GM19372 (cell line): ENCODE data around the gene CARS1.
"Not testable (repeated sequence)": the region's sequence is repeated elsewhere in the genome, so short reads cannot be mapped to it uniquely, and the experiment has no call there.

ENCODE experiments used
- ATAC-seq: cut with Tn5 transposase; IDR thresholded peaks from one replicate; pipeline ENCODE4 v1.9.1; 2021; ENCODE audit warnings: mild to moderate bottlenecking, low read depth, moderate library complexity; ENCODE audit not compliant: unreplicated experiment

CARS1 gene

DNA sequence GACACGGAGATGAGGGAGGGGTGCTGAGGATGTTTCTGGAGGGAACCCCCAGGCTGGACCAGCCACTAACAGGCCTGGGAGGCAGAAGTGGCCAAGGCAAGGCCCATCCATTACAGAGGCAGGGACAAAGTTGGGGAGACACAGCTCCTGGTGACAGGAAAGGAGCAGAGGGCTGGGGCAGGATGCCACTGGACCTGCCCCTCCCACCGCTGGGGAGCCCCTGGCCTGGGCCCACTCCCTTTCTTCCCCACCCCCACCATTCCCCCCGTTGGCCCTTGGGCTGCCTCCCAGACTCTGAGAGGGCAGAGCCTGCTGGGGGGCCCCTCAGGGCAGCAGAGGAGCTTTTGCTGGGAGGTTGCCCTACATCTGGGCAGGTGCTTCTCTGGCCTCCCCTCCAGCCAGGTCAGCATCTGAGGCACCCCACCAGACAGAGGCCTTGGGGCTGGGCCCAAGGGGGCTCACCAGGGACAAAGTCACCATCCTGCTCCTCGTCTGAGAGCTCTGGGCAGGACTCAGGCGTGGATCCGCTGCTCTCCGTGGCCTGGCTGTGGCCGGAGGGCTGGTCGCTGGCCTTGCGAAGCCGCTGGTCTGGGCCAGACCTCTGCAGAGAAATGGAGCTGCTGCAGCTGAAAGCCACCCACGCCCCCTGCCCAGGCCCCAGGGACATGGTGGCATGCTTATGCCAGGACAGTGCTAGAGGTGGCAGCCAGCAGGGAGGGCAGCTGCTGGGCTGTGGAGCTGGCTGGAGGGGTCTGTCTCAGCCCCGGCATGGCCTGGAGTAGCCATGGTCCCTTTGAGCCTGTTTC, 33.1 kb upstream of the CARS1 start:
- no peak for ATAC-seq

DNA sequence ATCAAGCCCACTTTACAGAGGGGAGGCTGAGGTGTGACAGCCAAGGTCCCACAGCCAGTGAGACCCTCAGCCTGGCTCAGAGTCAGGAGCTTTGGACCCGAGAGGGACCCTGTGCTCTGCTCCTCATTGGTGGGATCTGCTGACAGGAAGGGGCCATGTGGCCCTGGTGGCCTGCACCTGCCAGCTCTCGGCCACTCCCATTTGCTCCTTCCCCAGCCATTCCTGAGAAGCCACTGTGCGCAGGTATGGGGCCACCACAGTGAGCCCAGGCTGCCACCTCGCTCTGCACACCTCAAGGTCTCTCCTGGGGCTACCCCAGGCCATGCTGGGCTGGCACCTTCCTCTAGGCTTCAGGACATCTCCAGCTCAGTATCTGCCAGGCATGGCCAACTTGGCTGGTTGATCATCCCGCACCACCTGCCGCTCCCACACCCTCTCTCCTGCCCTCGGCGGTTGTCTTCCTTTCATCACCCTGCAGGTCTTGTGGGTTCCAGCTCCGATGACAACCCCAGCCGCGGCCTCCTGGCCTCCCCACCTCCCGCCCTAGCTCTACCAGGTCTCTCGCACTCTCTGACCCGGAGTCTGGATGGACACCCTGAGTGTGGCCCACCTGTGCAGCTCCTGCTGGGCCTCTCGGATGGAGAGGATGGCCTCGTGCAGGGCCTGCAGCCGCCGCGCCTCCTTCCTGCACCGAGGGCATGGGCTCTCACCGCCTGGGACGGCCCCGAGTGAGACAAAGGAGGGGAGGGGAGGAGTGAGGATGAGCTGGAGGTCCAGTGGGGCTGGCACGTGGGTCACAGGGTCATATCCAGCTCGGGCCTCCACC, 32.2 kb upstream of the CARS1 start:
- no peak for ATAC-seq

DNA sequence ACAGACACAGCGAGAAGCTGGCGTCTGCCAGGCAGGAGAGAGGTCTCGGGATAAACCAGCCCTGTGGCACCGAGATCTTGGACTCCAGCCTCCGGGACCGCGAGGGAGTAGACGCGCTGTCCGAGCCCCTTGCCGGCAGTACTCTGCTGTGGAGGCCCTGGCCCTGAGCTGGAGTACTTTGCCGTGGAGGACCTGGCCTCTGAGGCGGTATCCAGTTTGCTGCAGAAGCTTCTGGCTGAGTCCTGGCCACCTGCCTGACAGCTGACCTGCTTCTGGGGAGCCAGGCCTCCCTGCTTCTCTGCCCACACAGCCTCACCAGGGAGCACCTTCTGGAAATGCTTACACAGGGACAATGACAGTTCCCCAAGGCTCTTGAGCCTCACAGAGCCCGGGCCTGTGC, 31.6 kb upstream of the CARS1 start:
- ATAC-seq: no peak

GRCh38 chr11:3087821-3088800, 30.9 kb upstream of the CARS1 start:
- ATAC-seq: no peak

DNA sequence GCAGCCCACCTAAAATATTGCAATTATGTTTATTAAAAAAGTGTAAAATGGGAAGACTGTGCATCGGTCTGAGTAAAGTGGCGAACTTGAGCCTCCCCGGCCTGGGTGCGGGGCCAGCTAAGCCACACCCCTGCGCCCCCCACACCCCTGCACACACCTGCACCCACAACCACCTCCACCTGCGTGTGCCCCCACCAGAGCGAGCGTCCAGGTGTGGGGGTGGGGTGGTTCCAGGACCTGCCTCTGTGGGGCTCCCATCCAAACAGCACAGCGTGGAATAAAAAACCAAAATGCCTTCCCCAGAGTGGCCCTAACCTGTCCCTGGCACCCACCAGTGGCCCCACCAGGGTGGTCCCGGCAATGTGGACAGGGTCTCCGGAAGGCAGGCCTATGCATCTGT, 30.1 kb upstream of the CARS1 start:
- no peak for ATAC-seq

DNA sequence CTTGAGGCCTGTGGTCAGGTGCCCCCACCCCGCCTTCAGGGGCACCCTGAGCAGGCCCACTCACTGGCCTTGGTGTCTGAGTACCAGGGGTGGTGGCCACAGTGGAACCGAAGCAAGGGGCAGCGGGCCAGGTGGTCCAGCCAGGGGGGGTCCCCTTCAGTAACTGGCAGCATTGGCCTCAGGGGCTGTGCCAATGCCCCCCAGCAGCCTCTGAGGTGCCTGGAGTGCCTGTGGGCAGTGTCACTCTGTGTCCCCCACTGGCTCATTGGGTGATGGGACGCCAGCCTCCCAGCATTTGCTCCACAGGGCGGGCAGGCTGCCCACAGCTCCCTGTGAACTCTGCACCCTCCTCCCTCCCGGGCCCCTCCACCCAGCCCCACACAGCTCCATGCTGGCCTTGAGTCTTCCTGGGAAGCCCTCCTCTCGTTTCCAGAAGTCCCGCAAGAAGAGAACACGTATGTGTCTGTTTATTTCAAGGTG, 29.5 kb upstream of the CARS1 start:
- ATAC-seq: no peak

- ATAC-seq: no peak
These were observed 28.9 kb upstream of the CARS1 start for GRCh38 chr11:3086114-3086513.

GRCh38 chr11:3085052-3085451, 27.8 kb upstream of the CARS1 start:
- ATAC-seq: no peak

GRCh38 chr11:3083321-3083720, 26.1 kb upstream of the CARS1 start:
- no peak for ATAC-seq

- no peak for ATAC-seq
These were observed 24.1 kb upstream of the CARS1 start for GRCh38 chr11:3081386-3081751.

DNA sequence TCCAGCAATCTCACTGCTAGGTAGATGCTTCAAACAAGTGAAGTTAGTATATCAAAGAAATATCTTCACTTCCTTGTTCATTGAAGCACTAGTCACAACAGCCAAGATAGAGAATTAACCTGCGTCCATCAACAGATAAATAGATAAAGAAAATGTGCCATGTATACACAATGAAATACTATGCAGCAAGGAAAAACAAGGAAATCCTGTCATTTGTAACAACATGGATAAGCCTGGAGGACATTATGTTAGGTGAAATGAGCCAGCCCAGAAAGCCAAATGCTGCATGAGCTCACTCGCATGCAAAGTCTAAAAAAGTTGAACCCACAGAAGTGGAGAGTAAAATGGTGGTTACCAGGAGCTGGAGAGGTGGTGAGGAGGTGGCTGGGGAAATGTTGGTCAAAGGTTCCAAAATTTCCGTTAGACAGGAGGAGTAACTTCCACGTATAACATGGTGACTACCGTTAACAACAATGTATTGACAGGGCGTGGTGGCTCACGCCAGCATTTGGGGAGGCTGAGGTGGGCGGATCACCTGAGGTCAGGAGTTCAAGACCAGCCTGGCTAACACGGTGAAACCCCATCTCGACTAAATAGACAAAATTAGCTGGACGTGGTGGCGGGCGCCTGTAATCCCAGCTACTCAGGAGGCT, 23.6 kb upstream of the CARS1 start:
- ATAC-seq: no peak

DNA sequence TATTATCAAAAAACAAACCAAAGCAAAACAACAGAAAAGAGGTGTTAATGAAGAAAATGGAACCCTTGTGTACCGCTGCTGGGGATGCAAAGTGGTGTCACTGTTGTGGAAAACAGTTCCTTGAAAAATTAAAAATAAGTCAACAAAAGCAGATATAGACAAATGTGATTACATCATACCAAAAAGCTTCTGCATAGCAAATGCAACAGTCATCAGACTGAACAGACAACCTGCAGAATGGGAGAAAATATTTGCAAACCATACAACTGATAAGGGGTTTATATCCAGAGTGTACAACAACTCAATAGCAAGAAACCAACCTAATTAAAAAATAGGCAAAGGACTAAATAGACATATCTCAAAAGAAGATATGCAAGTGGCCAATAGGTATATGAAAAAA, 22.9 kb upstream of the CARS1 start:
- ATAC-seq: no peak

- ATAC-seq: no peak
These were observed 20.7 kb upstream of the CARS1 start for GRCh38 chr11:3077846-3078440.

DNA sequence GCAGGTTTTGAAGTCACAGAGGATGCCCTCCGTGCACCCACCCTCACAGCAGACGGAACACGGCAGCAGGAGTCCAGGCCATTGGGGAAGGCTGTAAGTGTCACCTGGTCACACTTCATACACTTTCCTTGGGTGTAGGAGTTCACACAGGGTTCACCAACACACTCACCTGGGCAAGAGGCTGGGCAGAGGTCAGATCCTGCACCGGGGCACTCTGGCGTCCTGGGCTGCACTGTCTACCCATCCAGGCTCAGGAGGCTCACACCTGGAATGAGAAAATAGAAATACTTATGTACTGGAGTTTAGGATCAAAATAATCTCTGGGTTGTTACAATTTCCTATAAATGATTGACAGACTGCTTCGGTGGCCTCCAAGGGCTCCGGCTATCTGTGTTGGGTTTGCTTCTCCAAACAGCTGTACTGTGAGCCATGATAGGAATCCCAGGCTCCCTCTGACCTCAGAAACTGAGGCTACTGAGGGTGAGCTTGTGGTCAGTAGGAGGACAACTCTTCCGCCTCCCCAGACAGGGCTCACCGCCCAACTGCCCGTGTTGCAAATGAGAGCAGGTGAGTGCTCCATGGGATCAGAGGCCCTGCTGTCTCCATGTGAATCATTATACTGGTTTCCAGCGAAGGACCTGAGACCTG, 20.1 kb upstream of the CARS1 start:
- ATAC-seq: no peak

GRCh38 chr11:3074912-3075589, 17.8 kb upstream of the CARS1 start:
- no peak for ATAC-seq

DNA sequence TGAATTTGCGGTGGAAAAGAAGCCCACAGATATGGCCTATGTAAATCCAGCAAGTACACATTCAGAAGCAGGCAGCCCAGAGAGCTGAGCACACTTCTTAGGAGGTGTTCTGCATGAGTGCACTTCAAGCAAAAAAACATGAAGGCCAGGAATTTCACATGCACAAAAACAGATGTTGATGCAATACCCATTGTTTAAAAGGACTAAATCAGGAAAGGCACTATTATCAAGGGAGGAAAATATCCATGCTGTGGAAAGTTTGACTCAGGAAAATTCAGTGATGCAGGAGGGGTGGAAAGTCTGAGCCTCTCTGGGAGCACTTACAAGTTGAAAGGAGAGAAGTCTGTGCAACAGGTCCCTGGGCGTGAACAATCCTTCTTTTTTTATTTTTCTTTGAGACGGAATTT, 15.8 kb upstream of the CARS1 start:
- no peak for ATAC-seq

DNA sequence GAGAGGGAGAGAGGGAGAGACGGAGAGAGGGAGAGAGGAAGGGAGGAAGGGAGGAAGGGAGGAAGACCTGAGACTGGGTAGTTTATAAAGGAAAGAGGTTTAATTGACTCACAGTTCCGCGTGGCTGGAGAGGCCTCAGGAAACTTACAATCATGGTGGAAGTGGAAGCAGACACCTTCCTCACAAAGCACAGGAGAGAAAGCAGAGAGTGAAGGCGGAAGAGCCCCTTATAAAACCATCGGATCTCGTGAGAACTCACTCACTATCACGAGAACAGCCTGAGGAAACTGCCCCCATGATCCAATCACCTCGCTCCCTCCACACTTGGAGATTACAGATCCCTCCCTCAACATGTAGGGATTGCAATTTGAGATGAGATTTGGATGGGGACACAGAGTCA, 12.2 kb upstream of the CARS1 start:
- ATAC-seq: no peak

DNA sequence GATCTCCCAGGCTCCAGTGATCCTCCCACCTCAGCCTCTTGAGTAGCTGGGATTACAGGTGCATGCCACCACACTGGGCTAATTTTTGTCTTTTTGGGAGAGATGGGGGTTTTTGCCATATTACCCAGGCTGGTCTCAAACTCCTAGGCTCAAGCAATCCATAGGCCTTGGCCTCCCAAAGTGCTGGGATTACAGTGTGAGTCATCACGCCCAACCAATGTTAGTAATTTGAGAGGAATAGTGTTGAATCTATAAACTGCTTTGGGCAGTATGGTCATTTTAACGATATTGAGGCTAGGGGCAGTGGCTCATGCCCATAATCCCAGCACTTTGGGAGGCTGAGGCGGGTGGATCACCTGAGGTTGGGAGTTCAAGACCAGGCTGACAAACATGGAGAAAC, 9.1 kb upstream of the CARS1 start:
- not testable (repeated sequence) for ATAC-seq

GRCh38 chr11:3064709-3065108, 7.5 kb upstream of the CARS1 start:
- not testable (repeated sequence) for ATAC-seq
